NCI-H2196 (cell line): ENCODE results near the gene SERGEF.

Experiments
- DNase-seq: peaks from one replicate; lab custom pipeline; 2025; ENCODE audit not compliant: unreplicated experiment; lab: John Stamatoyannopoulos, UW

Gene SERGEF

GRCh38 chr11:17816232-17816931 is 196.5 kb downstream of the SERGEF start:
- DNase-seq, result no peak

GRCh38 chr11:17814546-17814945 is 198.3 kb downstream of the SERGEF start:
- no peak for DNase-seq

- DNase-seq, result no peak
These were observed 199.3 kb downstream of the SERGEF start for GRCh38 chr11:17813391-17814059.

- peak; percentile 65 for DNase-seq
These were observed 200.0 kb downstream of the SERGEF start for GRCh38 chr11:17812865-17813187.

- peak; percentile 65 for DNase-seq
These were observed 200.6 kb downstream of the SERGEF start for GRCh38 chr11:17812091-17812864.

- no peak for DNase-seq
These were observed 201.5 kb downstream of the SERGEF start for GRCh38 chr11:17811352-17811751.

- peak; percentile 30 for DNase-seq
These were observed 202.1 kb downstream of the SERGEF start for GRCh38 chr11:17810746-17811145.

GRCh38 chr11:17810041-17810440 is 202.8 kb downstream of the SERGEF start:
- no peak for DNase-seq

GRCh38 chr11:17807034-17807433 is 205.8 kb downstream of the SERGEF start:
- no peak for DNase-seq

- DNase-seq, result no peak
These were observed 207.0 kb downstream of the SERGEF start for GRCh38 chr11:17805873-17806272.

- DNase-seq, result no peak
These were observed 207.8 kb downstream of the SERGEF start for GRCh38 chr11:17805043-17805442.

- DNase-seq, result peak; percentile 31
These were observed 209.0 kb downstream of the SERGEF start for GRCh38 chr11:17803754-17804334.

GRCh38 chr11:17802491-17802890 is 210.4 kb downstream of the SERGEF start:
- no peak for DNase-seq

GRCh38 chr11:17801166-17801565 is 211.7 kb downstream of the SERGEF start:
- DNase-seq, result no peak

GRCh38 chr11:17799147-17799546 is 213.7 kb downstream of the SERGEF start:
- DNase-seq, result no peak

- DNase-seq, result no peak
These were observed 214.1 kb downstream of the SERGEF start for GRCh38 chr11:17798716-17799115.

GRCh38 chr11:17798253-17798652 is 214.6 kb downstream of the SERGEF start:
- DNase-seq, result no peak

- DNase-seq, result no peak
These were observed 216.7 kb downstream of the SERGEF start for GRCh38 chr11:17796154-17796553.

- DNase-seq, result no peak
These were observed 217.9 kb downstream of the SERGEF start for GRCh38 chr11:17794981-17795380.

GRCh38 chr11:17793642-17794170 is 219.1 kb downstream of the SERGEF start:
- DNase-seq, result no peak

GRCh38 chr11:17792161-17792560 is 220.7 kb downstream of the SERGEF start:
- DNase-seq, result peak; percentile 15
